TTC549 (cell line): Measurements from ENCODE around the gene TEX38.
"Not testable (repeated sequence)": the region's sequence is repeated elsewhere in the genome, so short reads cannot be mapped to it uniquely, and the experiment has no call there.

Source experiments
- FAIRE-seq: peaks from 2 replicates; lab custom pipeline; 2012; peaks lifted over from hg19 to GRCh38; lab: Jason Lieb, UNC

The TEX38 gene

DNA sequence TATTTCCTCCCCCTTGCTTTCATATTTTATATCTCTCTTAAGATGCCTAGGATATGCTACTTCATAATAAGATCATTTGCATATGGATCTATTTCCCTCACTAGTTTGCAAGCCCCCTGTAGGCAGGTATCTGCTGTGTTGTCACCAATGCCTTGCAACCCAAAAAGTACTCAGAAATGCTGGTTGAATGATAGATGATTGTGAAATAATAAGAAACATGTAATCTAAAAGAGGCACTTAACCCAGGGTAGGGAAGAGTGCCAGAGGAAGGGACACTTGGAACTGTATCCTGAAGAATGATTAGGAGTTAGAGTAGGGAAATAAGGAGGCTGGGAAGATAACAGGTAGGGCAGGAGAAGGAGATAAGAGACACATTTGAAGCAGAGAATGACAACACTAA lies 15.8 kb upstream of the TEX38 start:
- no peak for FAIRE-seq

DNA sequence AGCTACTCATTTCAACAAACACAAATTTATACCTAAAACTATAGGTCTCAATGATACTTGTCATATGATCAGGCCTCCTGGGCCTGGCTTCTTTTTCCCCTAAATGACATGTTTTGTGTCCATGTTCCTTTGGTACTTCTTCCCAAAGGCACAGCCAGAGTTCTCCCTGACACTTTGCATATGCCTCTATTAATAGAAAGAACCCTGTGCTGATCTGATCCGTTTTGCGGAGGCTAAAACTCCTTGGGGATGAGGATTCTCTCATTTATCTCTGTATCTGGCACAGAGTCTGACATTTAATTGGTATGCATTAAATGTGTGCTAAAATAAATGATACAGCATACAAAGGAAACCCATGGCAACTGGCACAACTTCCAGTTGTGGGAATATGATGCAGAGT lies 15.0 kb upstream of the TEX38 start:
- FAIRE-seq, result no peak

DNA sequence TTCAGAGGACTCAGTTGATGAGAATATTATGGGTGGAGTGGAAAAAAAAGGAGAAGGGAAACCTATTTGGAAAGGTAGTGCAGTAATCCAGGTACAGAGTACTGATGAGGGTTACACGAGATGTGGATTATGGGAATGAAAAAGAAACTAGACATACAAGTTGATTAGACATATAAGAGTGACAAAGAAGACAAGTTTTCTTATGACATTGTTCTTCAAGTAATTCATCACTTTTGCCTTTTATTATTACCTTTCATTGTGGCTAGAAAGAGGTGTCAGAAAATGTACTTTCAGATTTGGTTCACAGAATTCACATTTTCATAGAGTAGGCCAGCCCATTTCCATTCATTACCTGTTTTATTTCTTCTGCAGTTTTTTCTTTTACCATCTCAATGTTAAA lies 13.9 kb upstream of the TEX38 start:
- no peak for FAIRE-seq

DNA sequence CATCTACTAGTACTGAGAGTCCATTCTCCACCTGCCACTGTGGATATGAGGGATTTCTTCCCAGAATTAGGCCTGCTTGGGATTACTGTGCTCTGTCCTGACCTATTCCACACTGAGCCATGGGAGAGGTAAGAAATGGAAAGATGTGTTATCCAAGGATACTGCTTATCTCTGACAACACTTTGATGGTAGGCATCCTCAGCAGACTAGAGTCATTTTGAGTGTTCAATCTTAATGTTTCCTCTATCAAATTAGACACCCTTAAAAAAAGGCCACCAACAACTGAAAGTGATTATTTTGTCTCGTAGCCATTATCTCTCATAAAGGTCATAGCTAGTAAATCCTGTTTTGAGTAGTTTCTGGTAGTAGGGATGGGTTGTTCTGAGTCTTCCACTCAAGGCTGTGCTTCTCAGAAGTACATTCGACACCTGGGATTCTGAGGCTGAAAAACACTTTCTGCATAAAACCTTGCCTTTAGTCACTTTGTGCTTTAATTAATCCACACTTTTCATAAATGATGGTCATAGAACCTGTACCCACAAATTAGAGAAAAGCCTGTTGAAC lies 12.3 kb upstream of the TEX38 start:
- no peak for FAIRE-seq

DNA sequence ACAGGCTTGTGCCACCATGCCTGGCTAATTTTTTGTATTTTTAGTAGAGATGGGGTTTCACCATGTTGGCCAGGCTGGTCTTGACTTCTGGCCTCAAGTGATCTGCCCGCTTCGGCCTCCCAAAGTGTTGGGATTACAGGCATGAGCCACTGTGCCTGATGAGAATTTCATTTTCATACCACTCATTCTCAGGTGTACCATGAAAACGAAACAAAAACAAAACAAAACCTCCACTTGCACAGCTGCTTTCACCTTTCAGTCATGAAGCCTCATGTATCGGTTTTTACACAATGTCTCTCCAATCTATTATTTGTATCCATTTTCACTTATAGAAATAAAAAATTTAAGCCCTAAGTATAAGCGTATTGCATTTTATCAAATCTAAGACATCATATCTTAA lies 11.5 kb upstream of the TEX38 start:
- not testable (repeated sequence) for FAIRE-seq

DNA sequence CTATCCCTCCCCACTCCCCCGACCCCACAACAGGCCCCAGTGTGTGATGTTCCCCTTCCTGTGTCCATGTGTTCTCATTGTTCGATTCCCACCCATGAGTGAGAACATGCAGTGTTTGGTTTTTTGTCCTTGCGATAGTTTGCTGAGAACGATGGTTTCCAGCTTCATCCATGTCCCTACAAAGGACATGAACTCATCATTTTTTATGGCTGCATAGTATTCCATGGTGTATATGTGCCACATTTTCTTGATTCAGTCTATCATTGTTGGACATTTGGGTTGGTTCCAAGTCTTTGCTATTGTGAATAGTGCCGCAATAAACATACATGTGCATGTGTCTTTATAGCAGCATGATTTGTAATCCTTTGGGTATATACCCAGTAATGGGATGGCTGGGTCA lies 8.7 kb upstream of the TEX38 start:
- not testable (repeated sequence) for FAIRE-seq

DNA sequence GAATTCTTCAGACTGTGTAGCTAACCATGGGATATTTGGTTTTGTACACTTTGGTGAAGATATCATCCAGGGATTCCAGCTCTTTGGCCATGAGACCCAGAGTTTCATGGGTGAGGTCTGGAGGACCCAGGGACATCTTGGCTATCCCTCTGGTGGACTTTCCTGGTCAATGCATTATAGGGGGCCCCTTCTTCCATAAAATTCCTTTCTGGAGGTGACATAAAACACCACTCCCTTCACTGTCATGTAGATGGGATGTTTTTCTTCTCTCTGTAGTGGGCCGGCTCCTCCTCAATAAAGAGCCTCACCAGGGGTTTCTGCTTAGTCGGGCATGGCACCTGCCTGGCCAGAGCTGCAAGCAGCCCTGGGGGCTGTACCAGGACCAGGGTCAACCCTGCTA lies 5.7 kb upstream of the TEX38 start:
- no peak for FAIRE-seq

DNA sequence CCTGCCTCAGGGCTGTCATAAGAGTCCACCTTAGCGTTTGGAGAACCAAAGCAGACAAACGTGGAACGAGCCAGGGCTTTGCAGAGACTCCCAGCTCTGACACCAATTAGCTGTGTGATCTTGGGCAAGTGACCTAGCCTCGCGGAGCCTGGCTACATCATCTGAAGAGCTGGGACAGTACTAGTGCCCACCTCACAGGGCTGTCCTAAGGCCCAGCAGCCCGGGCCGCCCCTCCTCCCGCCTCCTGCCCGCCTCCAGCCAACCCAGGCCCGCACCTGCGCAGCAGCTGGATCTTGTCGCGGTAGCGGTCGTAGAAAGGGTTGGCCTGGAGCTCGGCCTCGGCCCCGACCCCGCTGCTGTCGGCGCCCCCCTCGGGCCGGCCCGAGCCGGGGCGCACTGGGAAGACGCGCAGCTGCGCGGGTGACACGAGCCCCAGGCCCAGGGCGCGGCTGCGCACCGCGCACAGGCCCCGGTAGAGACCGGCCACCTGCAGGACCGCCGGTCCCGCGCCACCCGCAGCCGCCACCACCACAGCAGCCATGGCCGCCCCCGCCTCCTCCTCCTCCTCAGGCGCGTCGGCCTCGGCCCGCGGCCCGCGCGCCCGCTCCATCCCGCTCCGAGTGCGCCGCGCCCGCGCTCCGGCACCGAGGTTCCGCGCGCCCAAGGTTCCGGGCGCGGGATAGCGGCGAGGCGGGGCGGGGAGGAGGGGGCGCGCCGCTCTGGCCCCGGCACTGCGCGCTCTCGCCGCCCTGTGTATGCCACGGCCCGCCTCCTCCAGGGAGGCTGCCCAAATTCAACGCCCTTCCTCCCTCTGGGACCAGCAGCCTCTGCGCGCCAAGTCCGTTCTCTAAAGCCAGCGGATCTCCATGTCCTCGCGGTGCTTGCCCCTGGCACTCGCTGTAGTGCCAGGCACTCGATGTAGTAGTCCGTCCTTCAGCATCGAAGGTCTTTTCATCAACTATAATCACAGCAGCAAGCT lies 3.6 kb upstream of the TEX38 start, which contains the start of gene ATPAF1:
TSS of gene ATPAF1 (minus strand) at position 583 of the 979 bp plus-strand sequence. CDS start at position 541, 42 bp downstream.
- FAIRE-seq, result no peak

DNA sequence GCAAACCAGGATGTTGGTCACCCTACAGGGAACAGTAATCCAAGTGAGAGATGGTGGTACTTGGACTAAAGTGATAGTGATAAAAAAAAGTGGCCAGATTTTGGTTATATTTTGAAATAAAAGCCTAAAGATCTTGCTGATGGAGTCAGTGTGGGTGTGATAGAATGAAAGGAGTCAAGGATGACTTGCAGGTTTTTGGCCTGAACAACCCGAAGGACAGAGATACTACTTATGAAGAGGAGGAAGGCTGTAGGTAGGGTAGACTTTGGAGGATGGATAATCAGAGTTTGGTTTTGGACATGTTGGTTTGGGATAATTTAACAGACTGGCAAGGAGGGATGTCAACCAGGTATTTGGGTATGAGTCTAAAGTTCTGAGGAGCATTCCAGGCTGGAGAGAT lies 1.5 kb upstream of the TEX38 start:
- no peak for FAIRE-seq

DNA sequence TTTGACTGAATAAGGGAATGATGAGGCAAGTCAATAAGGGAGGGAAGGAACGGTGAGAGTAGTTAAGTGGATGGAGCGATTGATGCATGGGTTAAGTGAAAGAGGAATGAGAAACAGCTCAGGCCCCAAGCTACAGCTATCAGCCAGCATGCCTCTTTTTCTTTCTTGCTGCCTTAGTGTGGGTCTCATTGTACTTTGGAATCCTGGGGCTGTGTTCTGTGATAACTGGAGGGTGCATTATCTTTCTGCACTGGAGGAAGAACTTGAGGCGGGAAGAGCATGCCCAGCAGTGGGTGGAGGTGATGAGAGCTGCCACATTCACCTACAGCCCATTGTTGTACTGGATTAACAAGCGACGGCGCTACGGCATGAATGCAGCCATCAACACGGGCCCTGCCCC lies 1.0 kb downstream of the TEX38 start:
- no peak for FAIRE-seq

DNA sequence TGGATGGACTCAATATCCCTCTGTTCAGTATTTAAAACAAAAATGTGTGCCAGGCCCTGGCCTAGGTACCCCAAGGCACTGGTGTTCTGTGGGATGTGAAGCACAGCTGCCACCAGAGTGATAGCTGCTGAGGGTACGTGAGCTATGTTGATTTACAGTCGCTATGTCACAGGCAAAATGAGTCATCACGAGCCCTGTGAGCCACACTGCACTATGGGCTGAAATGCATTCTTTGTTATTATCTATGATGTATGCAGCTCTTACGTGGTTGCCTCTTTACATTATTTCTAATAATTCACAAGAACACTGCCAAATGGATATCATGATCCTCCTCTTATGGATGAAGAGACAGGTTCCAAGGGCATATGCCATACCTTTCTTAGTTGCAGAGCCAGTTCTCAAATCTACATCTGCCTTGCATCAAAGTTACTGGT lies 2.1 kb downstream of the TEX38 start:
- FAIRE-seq, result no peak

DNA sequence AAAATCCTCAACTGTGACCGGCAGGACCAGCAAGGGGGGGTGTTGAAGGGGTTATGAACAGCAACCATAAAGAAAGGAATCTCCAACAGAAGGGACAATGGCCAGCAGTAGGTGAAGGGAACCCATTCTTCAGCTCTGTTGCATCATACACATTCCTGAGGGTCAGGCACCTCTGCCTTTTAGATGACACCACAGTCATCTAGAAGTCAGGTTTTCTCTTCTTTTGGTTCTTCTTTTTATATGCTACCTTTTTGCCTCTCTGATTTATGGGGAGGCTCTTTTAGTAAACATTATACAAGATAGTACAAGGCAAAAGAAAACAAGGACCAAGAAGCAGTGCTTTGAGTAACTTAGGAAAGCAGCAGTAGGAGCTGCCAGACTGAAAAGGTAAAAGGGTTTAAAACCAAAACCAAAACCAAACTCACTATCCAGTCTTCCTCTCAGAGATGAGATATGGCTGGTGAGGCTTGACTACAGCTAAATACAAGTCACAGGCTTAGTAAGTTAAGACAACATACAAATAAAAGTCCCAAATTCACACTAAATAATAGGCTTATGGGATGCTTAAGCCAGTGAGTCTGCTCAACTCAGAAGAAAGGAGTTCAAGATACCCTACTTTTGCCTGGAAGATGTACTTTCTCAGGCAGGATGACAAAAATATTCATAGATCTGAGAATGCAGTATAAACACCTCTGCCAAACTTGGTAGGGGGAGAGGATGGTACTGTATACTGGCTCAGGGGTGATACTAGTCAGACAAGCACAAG lies 4.1 kb downstream of the TEX38 start:
- no peak for FAIRE-seq

DNA sequence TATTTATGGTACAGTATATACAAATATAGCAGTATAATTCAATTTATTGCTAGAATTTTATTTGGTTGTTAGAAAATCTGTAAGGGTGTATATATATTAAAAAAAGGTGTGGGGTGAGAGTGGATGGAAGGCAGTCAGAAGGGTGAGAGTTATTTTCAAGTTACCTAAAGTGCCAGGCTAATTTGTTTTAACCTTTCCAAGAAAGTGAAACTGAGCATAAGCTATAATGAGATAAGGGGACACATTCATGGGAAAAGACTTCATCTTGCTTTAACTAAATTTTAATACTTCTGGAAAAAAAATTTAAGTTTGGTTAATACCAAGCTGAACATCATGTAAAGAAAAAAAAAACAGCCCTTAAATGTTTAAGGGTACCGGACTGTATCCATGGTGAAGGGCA lies 4.9 kb downstream of the TEX38 start:
- no peak for FAIRE-seq

DNA sequence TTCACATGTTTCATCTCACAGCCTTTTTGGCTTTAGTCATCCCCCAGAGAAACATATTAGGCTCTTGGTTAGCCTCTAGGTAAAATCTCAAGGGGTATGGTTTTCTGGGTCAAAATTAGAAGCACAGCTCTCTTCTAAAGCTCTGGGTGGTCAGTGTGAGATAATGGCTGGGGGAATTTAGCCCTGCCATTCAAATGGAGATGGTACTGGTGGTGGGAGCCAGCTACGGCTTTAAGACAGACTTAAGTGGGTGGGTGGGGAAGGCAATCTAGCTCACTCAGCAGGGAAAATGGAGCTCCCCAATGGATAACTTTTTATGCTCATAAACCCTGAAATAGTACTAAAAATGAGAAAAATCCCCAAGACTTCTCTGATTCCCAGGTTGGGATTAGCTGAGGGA lies 5.7 kb downstream of the TEX38 start:
- no peak for FAIRE-seq

DNA sequence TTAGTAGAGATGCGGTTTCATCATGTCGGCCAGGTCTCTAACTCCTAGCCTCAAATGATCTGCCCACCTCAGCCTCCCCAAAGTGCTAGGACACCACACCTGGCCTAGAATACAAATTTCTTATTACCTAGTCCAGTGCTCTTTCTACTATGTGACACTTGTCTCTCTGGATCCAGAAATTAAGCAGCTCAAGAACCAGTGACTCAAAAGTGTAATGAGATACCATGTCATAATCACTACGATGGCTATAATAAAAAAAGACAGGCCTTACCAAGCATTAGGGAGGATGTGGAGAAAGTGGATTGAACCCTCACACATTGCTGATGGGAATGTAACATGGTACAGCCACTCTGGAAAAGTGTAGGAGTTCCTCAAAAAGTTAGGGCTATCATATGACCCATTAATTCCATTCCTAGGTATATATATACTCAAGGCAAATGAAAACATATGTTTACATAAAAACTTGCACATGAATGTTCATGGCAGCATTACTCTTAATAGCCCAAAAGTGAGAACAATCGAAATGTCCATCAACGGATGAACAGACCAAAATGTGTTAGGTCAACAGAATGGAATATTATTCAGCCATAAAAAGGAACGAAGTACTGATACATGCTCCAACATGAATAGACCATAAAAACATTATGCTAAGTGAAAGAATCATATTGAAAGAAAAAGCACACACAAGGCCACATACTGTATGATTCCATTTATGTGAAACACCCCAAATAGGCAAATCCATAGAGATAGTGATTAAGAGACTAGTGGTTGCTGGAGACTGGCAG lies 8.3 kb downstream of the TEX38 start:
- no peak for FAIRE-seq

DNA sequence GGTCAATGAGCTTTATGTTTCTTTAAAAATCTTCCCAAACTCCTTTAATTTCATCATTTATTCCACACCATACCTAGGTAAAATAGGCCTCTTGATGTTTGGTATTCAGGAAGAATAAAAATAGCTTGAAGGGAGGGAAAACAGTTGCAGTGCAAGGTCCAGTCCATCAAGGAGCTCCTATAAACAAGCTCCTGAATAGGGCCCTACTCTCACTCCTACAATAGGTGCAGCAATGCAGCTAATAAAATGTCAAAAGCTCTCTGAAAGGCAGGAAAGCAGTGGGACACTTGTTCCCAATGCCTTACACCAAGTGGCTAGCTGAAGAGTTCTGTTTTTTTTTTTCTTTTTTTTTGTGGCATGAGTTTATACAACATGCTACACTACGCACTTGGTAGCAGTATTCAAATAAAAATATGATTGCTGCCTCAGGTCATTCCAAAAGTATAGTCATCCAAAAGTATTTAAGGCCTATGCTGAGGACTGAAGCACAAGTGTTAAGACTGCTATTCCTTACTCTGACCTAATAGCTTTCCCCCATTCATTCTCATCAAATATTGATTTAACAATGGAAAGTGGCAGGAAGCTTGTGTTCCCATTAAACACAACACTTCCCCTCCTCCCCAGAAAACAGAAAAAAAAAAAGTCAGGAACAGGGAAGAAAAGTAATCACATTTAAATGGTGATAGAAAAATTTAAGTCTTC lies 9.8 kb downstream of the TEX38 start:
- no peak for FAIRE-seq

DNA sequence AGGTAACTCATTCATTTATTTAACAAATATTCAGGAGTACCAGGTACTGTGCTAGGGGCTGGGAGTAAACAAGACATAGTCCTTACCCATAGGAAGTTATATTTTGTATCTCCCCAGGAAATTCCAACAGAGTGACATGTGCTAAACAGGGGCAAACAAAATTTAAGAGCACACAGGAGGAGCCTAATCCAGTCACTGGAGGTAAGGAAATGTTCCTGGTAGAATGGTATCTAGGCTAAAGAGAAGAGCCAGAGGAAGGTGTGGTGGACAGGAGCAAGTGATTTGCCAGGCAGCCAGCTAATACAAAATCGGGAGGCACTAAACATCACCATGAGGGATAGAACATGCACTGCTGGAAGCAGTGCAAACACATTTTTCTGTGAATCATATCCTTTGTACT lies 10.4 kb downstream of the TEX38 start:
- no peak for FAIRE-seq

DNA sequence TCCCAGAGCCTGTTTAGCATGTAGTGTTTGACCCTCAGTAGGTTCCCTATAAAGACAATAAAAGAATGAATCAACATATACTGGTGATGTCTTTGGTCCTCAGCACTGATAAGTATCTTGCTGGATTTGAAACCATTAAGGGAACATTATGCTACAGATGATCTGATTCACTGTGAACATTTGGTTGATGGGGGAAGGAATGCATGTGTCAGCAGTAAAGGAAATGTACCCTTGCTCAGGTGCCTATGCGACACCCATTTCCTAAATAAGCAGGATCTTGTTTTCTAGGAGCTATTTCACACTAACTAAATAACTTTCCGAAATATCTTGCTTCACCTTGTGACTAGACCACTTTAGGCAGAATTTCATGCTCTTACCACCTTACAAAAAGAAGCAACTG lies 13.0 kb downstream of the TEX38 start:
- no peak for FAIRE-seq

DNA sequence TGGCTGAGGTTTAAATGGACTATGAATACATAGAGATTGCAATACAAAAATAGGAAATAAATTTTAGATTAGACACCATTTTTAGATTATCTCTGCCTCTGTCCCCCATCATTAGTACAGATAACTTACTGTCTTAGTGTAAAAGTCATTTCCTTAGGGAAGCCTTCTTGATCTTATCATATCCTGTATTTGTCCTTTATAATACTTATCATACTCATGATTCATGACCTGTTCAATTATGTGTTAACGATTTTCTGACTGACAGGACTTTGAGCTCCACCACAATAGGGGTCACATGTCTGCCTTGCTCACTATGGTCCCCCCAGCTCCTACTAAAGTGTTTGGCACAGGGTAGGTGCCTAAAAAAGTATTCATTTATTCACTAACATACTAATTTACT lies 14.6 kb downstream of the TEX38 start:
- no peak for FAIRE-seq

DNA sequence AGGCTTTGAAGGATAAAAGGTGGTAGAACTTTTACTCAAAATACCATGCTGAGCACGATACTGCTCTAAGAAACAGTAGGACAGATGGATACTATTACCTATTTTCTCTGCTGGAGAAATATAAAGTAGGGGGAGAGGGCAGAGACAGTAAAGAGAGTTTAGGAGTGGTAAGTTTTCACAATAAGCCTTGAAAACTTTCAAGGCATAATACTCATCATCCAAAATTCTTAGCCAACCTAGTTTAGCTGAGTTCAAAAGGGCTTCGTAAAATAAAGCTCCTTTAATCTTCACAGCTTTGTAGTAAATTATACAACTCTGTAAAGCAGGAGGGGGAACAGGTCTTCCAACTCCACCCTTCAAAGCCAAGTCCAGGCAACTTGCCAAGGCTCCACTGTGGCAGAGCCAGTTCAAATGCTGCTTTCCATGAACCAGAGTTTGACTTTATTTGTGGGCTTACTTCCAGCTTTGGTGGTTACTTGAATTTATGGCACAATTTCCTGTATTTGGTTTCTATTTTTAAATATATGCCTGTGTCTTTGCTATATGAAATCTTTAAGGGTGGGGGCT lies 15.5 kb downstream of the TEX38 start:
- FAIRE-seq, result no peak

DNA sequence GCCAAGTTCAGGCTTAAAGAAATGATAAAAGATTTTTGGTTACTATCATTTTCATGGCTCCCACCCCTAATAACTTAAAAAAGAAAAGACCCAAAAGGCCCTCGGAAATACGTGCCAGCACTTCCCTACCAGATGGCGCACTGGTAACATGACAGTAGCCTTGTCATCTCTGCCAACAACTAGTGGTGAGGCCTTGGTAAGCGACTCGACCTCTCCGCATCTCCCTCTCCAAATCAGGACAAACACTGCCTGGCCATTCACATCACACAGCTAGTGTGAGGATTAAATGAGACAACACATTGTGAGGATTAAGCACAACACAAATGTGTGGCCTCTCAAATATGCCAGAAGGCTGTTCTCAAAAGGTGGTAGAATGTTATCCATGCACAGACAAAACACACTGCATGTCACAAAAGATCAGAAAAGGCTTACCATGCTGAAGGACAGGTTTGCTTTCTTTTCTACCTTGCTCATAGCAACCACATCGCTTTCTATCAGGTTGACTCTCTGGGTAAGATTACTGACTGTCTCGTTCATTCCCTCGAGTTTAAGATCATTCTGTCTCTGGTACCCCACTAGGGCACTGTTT lies 16.4 kb downstream of the TEX38 start:
- FAIRE-seq, result no peak
